GM18508 (cell line): ENCODE measurements around the gene AUNIP.

Experiments
- ATAC-seq: cut with Tn5 transposase; IDR thresholded peaks from one replicate; pipeline ENCODE4 v1.9.1; 2021; ENCODE audit warnings: moderate number of reproducible peaks; ENCODE audit not compliant: insufficient read depth, unreplicated experiment

Gene AUNIP

GRCh38 chr1:25813071-25813733 is 46.1 kb downstream of the AUNIP start:
- no peak for ATAC-seq

- ATAC-seq = no peak
Measured at GRCh38 chr1:25811384-25812082, 47.7 kb downstream of the AUNIP start.

GRCh38 chr1:25810341-25811299 is 48.6 kb downstream of the AUNIP start:
- ATAC-seq = no peak

GRCh38 chr1:25809929-25810328 is 49.3 kb downstream of the AUNIP start:
- ATAC-seq = no peak

GRCh38 chr1:25809283-25809926 is 49.9 kb downstream of the AUNIP start:
- no peak for ATAC-seq

GRCh38 chr1:25808481-25809244 is 50.6 kb downstream of the AUNIP start:
- ATAC-seq = no peak

- no peak for ATAC-seq
Measured at GRCh38 chr1:25807480-25808390, 51.5 kb downstream of the AUNIP start.

- no peak for ATAC-seq
Measured at GRCh38 chr1:25806418-25806817, 52.8 kb downstream of the AUNIP start.

GRCh38 chr1:25805863-25806225 is 53.4 kb downstream of the AUNIP start:
- ATAC-seq = no peak

- no peak for ATAC-seq
Measured at GRCh38 chr1:25804964-25805862, 54.0 kb downstream of the AUNIP start.

- ATAC-seq = no peak
Measured at GRCh38 chr1:25804244-25804963, 54.9 kb downstream of the AUNIP start.

GRCh38 chr1:25803368-25803767 is 55.9 kb downstream of the AUNIP start:
- no peak for ATAC-seq

GRCh38 chr1:25802915-25803314 is 56.3 kb downstream of the AUNIP start:
- ATAC-seq = no peak

GRCh38 chr1:25800703-25801377 is 58.4 kb downstream of the AUNIP start:
- ATAC-seq = no peak

GRCh38 chr1:25799935-25800702 is 59.1 kb downstream of the AUNIP start, which contains the start of gene SELENON:
Gene SELENON, plus strand, starts transcription at chr1:25800193. Its CDS starts 38 bp downstream, at chr1:25800231.
- no peak for ATAC-seq
